HepG2 (cell line): Measurements from ENCODE around the gene BCL11B.

Experiments used
- CREB1 ChIP-seq, 2 experiments: fragments of 450-650 bp in 1 of 2; IDR thresholded peaks; 2 replicates each; pipeline ENCODE4 v1.6.1; 2016 to 2017; ENCODE audit warnings: control low read depth in 1 of 2, mild to moderate bottlenecking in 1 of 2, missing compliant biosample characterization in 1 of 2, missing genetic modification characterization in 1 of 2
- EZH2 ChIP-seq: conservative IDR thresholded peaks from 2 replicates; pipeline ENCODE4 v1.6.1; 2012; ENCODE audit warnings: mild to moderate bottlenecking, low read depth, low read length, moderate library complexity
- HNRNPK ChIP-seq: fragments of 200-400 bp; formaldehyde crosslinking; IDR thresholded peaks from 2 replicates; pipeline ENCODE4 v1.6.1; 2018; ENCODE audit warnings: low read length, low read depth, moderate library complexity, mild to moderate bottlenecking; ENCODE audit not compliant: poor library complexity, severe bottlenecking
- MYNN ChIP-seq: sonication (generic); formaldehyde crosslinking; IDR thresholded peaks from 2 replicates; pipeline ENCODE4 v1.4.0; 2020; ENCODE audit warnings: mild to moderate bottlenecking, low read depth, missing genetic modification reagents
- PCBP1 ChIP-seq: fragments of 200-400 bp; formaldehyde crosslinking; IDR thresholded peaks from 2 replicates; pipeline ENCODE4 v1.6.1; 2017; ENCODE audit warnings: mild to moderate bottlenecking, low read depth, low read length, borderline replicate concordance
- POLR2AphosphoS5 ChIP-seq: IDR thresholded peaks from 2 replicates; pipeline ENCODE4 v1.6.1; 2012; ENCODE audit warnings: low read depth, low read length
- POLR2G ChIP-seq: fragments of 200-400 bp; formaldehyde crosslinking; IDR thresholded peaks from 2 replicates; pipeline ENCODE4 v1.6.1; 2018; ENCODE audit warnings: mild to moderate bottlenecking, low read depth, low read length, moderate library complexity
- ZNF562 ChIP-seq: sonication (generic); formaldehyde crosslinking; IDR thresholded peaks from 2 replicates; pipeline ENCODE4 v1.8.0; 2022; ENCODE audit warnings: missing genetic modification reagents, borderline replicate concordance
- TF ChIP-seq, protein P1 (sequence below): sonication (generic); formaldehyde crosslinking; IDR thresholded peaks from 2 replicates; pipeline ENCODE4 v1.5.0; 2020; ENCODE audit warnings: mild to moderate bottlenecking, missing genetic modification reagents, moderate library complexity
- TF ChIP-seq, protein P2 (sequence below): sonication (generic); formaldehyde crosslinking; IDR thresholded peaks from 2 replicates; pipeline ENCODE4 v1.4.0; 2020; ENCODE audit warnings: missing genetic modification reagents
- TF ChIP-seq, protein P3 (sequence below): sonication (generic); formaldehyde crosslinking; conservative IDR thresholded peaks from 2 replicates; pipeline ENCODE4 v1.4.0; 2020; ENCODE audit warnings: missing genetic modification reagents
- TF ChIP-seq, protein P4 (sequence below): sonication (generic); formaldehyde crosslinking; IDR thresholded peaks from 2 replicates; pipeline ENCODE4 v1.9.0; 2022; ENCODE audit warnings: low read depth, missing genetic modification reagents
- TF ChIP-seq, protein P5 (sequence below): sonication (generic); formaldehyde crosslinking; IDR thresholded peaks from 2 replicates; pipeline ENCODE4 v1.9.0; 2021; ENCODE audit warnings: missing genetic modification reagents, mild to moderate bottlenecking, borderline replicate concordance

DNA sequence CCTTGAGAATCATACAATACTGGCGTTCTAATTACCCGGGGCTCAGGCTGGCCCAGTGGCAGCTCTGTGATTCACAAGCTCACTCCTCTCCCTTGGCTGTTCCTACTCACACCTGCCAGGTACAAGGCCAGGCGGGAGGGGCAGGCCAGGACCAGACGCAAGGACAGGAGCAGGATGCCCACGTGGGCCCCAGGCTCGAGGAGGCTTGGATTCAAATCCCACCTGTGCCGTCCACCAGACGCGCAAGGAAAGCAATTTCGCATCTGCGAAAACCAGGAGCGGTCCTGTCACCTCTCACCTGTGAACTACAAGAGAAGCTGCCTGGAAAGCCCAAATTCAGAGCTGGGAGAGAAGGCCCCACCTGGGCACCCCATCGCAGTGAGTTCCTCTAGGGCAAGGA lies 50.6 kb downstream of the BCL11B start:
- TF ChIP-seq POLR2AphosphoS5 (no peak), HNRNPK (no peak), POLR2G (no peak), EZH2 (no peak), ZNF562 (CRISPR knock-in tag) (no peak), PCBP1 (no peak), CREB1 (IDR thresholded peaks at IDR 0.05) (no peak), CREB1 (CRISPR knock-in tag; IDR thresholded peaks at IDR 0.05) (no peak), MYNN (CRISPR knock-in tag) (no peak)
- TF ChIP-seq, protein P1, sequence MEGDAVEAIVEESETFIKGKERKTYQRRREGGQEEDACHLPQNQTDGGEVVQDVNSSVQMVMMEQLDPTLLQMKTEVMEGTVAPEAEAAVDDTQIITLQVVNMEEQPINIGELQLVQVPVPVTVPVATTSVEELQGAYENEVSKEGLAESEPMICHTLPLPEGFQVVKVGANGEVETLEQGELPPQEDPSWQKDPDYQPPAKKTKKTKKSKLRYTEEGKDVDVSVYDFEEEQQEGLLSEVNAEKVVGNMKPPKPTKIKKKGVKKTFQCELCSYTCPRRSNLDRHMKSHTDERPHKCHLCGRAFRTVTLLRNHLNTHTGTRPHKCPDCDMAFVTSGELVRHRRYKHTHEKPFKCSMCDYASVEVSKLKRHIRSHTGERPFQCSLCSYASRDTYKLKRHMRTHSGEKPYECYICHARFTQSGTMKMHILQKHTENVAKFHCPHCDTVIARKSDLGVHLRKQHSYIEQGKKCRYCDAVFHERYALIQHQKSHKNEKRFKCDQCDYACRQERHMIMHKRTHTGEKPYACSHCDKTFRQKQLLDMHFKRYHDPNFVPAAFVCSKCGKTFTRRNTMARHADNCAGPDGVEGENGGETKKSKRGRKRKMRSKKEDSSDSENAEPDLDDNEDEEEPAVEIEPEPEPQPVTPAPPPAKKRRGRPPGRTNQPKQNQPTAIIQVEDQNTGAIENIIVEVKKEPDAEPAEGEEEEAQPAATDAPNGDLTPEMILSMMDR (CRISPR knock-in tag): no peak
- TF ChIP-seq, protein P2, sequence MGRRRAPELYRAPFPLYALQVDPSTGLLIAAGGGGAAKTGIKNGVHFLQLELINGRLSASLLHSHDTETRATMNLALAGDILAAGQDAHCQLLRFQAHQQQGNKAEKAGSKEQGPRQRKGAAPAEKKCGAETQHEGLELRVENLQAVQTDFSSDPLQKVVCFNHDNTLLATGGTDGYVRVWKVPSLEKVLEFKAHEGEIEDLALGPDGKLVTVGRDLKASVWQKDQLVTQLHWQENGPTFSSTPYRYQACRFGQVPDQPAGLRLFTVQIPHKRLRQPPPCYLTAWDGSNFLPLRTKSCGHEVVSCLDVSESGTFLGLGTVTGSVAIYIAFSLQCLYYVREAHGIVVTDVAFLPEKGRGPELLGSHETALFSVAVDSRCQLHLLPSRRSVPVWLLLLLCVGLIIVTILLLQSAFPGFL (CRISPR knock-in tag): no peak
- TF ChIP-seq, protein P3, sequence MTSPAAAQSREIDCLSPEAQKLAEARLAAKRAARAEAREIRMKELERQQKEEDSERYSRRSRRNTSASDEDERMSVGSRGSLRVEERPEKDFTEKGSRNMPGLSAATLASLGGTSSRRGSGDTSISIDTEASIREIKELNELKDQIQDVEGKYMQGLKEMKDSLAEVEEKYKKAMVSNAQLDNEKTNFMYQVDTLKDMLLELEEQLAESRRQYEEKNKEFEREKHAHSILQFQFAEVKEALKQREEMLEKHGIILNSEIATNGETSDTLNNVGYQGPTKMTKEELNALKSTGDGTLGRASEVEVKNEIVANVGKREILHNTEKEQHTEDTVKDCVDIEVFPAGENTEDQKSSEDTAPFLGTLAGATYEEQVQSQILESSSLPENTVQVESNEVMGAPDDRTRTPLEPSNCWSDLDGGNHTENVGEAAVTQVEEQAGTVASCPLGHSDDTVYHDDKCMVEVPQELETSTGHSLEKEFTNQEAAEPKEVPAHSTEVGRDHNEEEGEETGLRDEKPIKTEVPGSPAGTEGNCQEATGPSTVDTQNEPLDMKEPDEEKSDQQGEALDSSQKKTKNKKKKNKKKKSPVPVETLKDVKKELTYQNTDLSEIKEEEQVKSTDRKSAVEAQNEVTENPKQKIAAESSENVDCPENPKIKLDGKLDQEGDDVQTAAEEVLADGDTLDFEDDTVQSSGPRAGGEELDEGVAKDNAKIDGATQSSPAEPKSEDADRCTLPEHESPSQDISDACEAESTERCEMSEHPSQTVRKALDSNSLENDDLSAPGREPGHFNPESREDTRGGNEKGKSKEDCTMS (CRISPR knock-in tag): no peak
- TF ChIP-seq, protein P4, sequence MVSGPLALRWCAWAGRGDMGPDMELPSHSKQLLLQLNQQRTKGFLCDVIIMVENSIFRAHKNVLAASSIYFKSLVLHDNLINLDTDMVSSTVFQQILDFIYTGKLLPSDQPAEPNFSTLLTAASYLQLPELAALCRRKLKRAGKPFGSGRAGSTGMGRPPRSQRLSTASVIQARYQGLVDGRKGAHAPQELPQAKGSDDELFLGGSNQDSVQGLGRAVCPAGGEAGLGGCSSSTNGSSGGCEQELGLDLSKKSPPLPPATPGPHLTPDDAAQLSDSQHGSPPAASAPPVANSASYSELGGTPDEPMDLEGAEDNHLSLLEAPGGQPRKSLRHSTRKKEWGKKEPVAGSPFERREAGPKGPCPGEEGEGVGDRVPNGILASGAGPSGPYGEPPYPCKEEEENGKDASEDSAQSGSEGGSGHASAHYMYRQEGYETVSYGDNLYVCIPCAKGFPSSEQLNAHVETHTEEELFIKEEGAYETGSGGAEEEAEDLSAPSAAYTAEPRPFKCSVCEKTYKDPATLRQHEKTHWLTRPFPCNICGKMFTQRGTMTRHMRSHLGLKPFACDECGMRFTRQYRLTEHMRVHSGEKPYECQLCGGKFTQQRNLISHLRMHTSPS (CRISPR knock-in tag): no peak
- TF ChIP-seq, protein P5, sequence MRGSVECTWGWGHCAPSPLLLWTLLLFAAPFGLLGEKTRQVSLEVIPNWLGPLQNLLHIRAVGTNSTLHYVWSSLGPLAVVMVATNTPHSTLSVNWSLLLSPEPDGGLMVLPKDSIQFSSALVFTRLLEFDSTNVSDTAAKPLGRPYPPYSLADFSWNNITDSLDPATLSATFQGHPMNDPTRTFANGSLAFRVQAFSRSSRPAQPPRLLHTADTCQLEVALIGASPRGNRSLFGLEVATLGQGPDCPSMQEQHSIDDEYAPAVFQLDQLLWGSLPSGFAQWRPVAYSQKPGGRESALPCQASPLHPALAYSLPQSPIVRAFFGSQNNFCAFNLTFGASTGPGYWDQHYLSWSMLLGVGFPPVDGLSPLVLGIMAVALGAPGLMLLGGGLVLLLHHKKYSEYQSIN: no peak
